Endodermal cell (in vitro differentiated cells): ENCODE results near the gene KRTAP12-4. TPM values are rescaled to one million over a fixed set of nuclear protein-coding genes. Genes with fewer than 3 reads are reported as not detected.

ENCODE experiments used
- DNase-seq: peaks from one replicate; pipeline ENCODE4 v3.0.0-alpha.2; 2017
- H3K27ac ChIP-seq: 2 replicates; pipeline ENCODE4 v1.5.1; 2013; ENCODE audit warnings: mild to moderate bottlenecking, low read depth, low read length, moderate library complexity
- H3K27me3 ChIP-seq: 2 replicates; pipeline ENCODE4 v1.6.1; 2013; ENCODE audit warnings: mild to moderate bottlenecking, low read length, moderate library complexity; ENCODE audit not compliant: insufficient read depth, control insufficient read depth, poor library complexity, severe bottlenecking
- H3K36me3 ChIP-seq: 2 replicates; pipeline ENCODE4 v1.7.0; 2013; ENCODE audit warnings: mild to moderate bottlenecking, low read length, moderate library complexity; ENCODE audit not compliant: control insufficient read depth, insufficient read depth
- H3K4me1 ChIP-seq: one replicate; pipeline ENCODE4 v1.7.0; 2013; ENCODE audit warnings: low read length; ENCODE audit not compliant: control insufficient read depth, insufficient read depth
- H3K4me3 ChIP-seq: 2 replicates; pipeline ENCODE4 v1.5.1; 2013; ENCODE audit warnings: mild to moderate bottlenecking, low read length, moderate library complexity
- H3K9ac ChIP-seq: 2 replicates; pipeline ENCODE4 v1.6.1; 2013; ENCODE audit warnings: mild to moderate bottlenecking, low read length, moderate library complexity; ENCODE audit not compliant: poor library complexity, severe bottlenecking; ENCODE audit errors: extremely low read depth
- H3K9me3 ChIP-seq: 2 replicates; pipeline ENCODE4 v1.6.1; 2013; ENCODE audit warnings: mild to moderate bottlenecking, low read length, moderate library complexity; ENCODE audit not compliant: control insufficient read depth
- H3K27ac Mint-ChIP-seq: 2 replicates; pipeline ENCODE4 v1.8.0; 2020; ENCODE audit warnings: mixed read lengths
- H3K27me3 Mint-ChIP-seq: 2 replicates; pipeline ENCODE4 v1.8.0; 2021; ENCODE audit warnings: mild to moderate bottlenecking, mixed read lengths; ENCODE audit not compliant: insufficient read depth
- H3K36me3 Mint-ChIP-seq: 2 replicates; pipeline ENCODE4 v1.8.0; 2020; ENCODE audit warnings: low read depth, mixed read lengths
- H3K4me1 Mint-ChIP-seq: 2 replicates; pipeline ENCODE4 v1.8.0; 2020; ENCODE audit warnings: mixed read lengths
- H3K4me3 Mint-ChIP-seq: 2 replicates; pipeline ENCODE4 v1.8.0; 2020; ENCODE audit warnings: mild to moderate bottlenecking, moderate library complexity, mixed read lengths
- H3K9me3 Mint-ChIP-seq: 2 replicates; pipeline ENCODE4 v1.8.0; 2020; ENCODE audit warnings: mild to moderate bottlenecking, mixed read lengths
- CTCF ChIP-seq: fragments of 200-600 bp; sonication (generic); conservative IDR thresholded peaks from 2 replicates; pipeline ENCODE4 v1.5.0; 2021; ENCODE audit warnings: antibody characterized with exemption, mild to moderate bottlenecking
- WGBS, 2 experiments: methylation state at CpG; one replicate each; pipeline versions ENCODE4 v1.1.5 to v1.1.7; 2013; ENCODE audit warnings: missing lambda C conversion rate in 2 of 2, mixed read lengths in 1 of 2; ENCODE audit not compliant: insufficient coverage in 1 of 2, insufficient read length in 1 of 2; 5-methylcytosine and 5-hydroxymethylcytosine counted together
- total RNA-seq, 2 donors: library from RNA; stranded (reverse); fragmentation: NEBNext Ultra II Directional in 1 of 2; extraction: Animal tissue kit (Norgen Biotek cat#: 25700) in 1 of 2; gene quantifications; 2 replicates in 1 of 2; 3 replicates in 1 of 2; pipeline ENCODE4 v1.2.1, GENCODE V29; 2021

Gene KRTAP12-4
- total RNA-seq, 2 donors from 2014 or later = not detected

- TF ChIP-seq CTCF = no peak
- DNase-seq = no peak
Measured at GRCh38 chr21:44613386-44614155, 40.9 kb downstream of the KRTAP12-4 start.

GRCh38 chr21:44612669-44613229 is 41.7 kb downstream of the KRTAP12-4 start:
- no peak for TF ChIP-seq CTCF
- peaks cover 34% of the 10 kb centered on the region for H3K9me3 Mint-ChIP-seq
- peaks cover 2% of the 10 kb centered on the region for H3K27me3 Mint-ChIP-seq
- Histone ChIP-seq H3K27ac (no peak overlapping the region), H3K4me3 (no peak overlapping the region), H3K4me1 (no peaks in the 10 kb centered on the region), H3K9ac (no peak overlapping the region), H3K36me3 (no peaks in the 10 kb centered on the region), H3K27me3 (no peaks in the 10 kb centered on the region), H3K9me3 (peaks cover 24% of the 10 kb centered on the region)
- 84 to 90% methylated on average over 11 to 13 of the region's 13 CpGs for WGBS, 2 experiments
- H3K4me3 Mint-ChIP-seq = no peak overlapping the region
- DNase-seq = no peak
- peaks cover 2% of the 10 kb centered on the region for H3K36me3 Mint-ChIP-seq
- H3K27ac Mint-ChIP-seq = no peak overlapping the region
- H3K4me1 Mint-ChIP-seq = no peaks in the 10 kb centered on the region

More at GRCh38 chr21:44613386-44614155, 40.9 kb downstream of the KRTAP12-4 start:
- H3K36me3 Mint-ChIP-seq = peaks cover 2% of the 10 kb centered on the region
- H3K4me1 Mint-ChIP-seq = peaks cover 4% of the 10 kb centered on the region
- no peaks in the 10 kb centered on the region for H3K36me3 ChIP-seq
- peaks cover 35% of the 10 kb centered on the region for H3K9me3 Mint-ChIP-seq
- H3K4me1 ChIP-seq = no peaks in the 10 kb centered on the region
- H3K27me3 ChIP-seq = no peaks in the 10 kb centered on the region
- no peak overlapping the region for H3K4me3 Mint-ChIP-seq
- no peak overlapping the region for H3K9ac ChIP-seq
- peaks cover 2% of the 10 kb centered on the region for H3K27me3 Mint-ChIP-seq
- no peak overlapping the region for H3K27ac Mint-ChIP-seq
- 95 to 96% methylated on average over 12 to 26 of the region's 26 CpGs for WGBS, 2 experiments
- no peak overlapping the region for H3K27ac ChIP-seq
- H3K4me3 ChIP-seq = no peak overlapping the region
- peaks cover 24% of the 10 kb centered on the region for H3K9me3 ChIP-seq

- no peak for DNase-seq
- peaks cover 2% of the 10 kb centered on the region for H3K27me3 Mint-ChIP-seq
- H3K4me3 Mint-ChIP-seq = no peak within 1 kb of the TSS
- Histone ChIP-seq H3K27me3 (no peaks in the 10 kb centered on the region), H3K4me3 (no peak within 1 kb of the TSS), H3K4me1 (no peaks in the 10 kb centered on the region), H3K27ac (no peak within 1 kb of the TSS), H3K36me3 (no peaks in the 10 kb centered on the region), H3K9me3 (peaks cover 24% of the 10 kb centered on the region), H3K9ac (no peak within 1 kb of the TSS)
- no peak within 1 kb of the TSS for H3K27ac Mint-ChIP-seq
- no peak for TF ChIP-seq CTCF
- peaks cover 2% of the 10 kb centered on the region for H3K36me3 Mint-ChIP-seq
- WGBS, 2 experiments = 86 to 100% methylated on average over 2 to 8 of the region's 8 CpGs
- peaks cover 34% of the 10 kb centered on the region for H3K9me3 Mint-ChIP-seq
- H3K4me1 Mint-ChIP-seq = no peaks in the 10 kb centered on the region
Measured at GRCh38 chr21:44612029-44612486, 42.4 kb downstream of the KRTAP12-4 start, which contains the start of gene KRTAP10-8. Gene KRTAP10-8 (plus strand): TSS chr21:44612079. CDS start chr21:44612101, 22 bp downstream.
